Activated T-helper 1 cell treated with anti-CD3 and anti-CD28 coated beads, Interleukin-2, amount 50 U/mL, for 16 hours (primary cell): ENCODE measurements around the gene AKR1C2.
"Not testable (repeated sequence)": the region's sequence is repeated elsewhere in the genome, so short reads cannot be mapped to it uniquely, and the experiment has no call there.

ENCODE experiments used
- DNase-seq, 2 donors: peaks; one replicate each; pipeline ENCODE4 v3.0.0-alpha.2; 2020; ENCODE audit warnings: low read depth in 1 of 2, low spot score in 1 of 2

AKR1C2 gene

DNA sequence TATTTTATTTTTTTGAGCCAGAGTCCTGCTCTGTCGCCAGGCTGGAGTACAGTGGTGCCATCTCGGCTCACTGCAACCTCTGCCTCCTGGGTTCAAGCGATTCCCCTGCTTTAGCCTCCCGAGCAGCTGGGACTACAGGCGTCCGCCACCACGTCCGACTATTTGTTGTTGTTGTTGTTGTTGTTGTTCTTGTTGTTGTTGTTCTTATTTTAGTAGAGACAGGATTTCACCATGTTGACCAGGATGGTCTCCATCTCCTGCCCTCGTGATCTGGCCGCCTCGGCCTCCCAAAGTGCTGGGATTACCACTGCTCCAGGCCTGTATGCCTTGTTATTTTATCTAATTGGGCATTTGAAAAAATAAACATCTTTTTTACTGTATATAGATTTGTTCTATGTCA is 42.1 kb downstream of the AKR1C2 start:
- DNase-seq, result not testable (repeated sequence)

DNA sequence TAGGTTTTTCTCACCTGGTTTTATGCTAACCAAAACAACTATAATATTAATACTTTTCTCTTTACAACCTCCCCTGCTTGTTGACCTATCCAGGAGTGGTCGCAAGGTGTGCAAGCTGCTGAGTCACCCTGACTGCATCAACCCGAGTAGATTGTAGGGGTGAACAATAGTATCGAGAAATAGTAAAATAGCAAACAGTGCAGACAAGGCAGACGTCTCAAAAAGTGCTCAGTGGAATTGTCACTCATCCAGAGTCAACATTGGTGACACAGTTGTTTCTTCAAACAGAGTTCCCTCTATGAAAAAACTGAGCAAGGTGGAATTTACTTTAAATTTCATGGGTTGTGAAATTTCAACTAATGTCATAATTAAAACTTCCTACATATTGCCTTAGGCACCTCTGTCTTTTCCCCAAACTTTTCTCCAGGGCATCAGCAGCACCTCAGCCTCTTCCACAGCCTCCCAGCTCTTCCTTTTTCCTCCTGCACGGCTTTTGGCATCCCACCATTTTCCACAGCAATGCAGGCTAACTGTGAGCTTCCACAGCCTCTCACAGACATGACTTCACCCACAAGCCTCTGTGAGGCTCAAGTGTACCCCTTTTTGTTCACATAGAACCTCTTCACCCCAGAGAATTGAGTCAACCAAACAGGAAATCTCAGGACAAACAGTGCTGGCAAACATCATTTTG is 46.6 kb downstream of the AKR1C2 start:
- not testable (repeated sequence) for DNase-seq

DNA sequence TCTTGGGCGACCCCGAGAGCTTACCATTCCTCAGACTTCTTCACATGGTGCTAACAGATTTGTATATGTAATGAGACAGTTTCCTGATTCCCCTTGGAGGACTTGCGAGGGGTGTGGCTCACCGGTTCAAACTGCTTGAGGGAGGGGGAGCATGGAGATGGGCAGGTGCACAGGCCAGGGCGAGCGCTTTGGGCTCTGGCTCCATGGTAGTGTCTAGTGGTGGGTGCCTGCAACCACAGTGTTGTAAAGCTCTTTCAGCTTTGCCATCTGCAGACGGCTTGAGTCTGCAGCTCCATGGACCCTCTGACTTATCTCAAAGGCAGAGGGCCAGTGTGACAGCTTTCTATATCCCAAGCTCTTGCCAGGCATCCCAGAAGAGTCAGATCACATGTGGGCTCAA is 47.6 kb downstream of the AKR1C2 start:
- not testable (repeated sequence) for DNase-seq

DNA sequence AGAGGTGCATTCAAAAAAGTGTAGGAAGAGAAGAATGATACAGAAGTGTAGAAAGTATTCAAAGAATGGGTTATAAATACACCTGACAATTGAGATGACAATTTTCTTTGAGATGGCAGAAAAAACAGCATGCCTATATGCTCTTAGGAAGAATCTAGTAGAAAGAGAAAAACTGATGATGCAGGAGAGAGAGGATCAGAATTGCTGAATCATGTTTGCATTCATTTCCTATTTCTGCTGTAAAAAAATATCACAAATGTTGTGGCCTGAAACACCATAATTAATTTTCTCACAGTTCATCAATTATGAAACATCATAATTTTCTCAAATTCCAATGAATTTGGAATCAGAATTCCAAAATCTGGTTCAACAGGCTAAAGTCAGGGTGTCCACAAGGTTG is 50.3 kb downstream of the AKR1C2 start:
- no peak for DNase-seq

DNA sequence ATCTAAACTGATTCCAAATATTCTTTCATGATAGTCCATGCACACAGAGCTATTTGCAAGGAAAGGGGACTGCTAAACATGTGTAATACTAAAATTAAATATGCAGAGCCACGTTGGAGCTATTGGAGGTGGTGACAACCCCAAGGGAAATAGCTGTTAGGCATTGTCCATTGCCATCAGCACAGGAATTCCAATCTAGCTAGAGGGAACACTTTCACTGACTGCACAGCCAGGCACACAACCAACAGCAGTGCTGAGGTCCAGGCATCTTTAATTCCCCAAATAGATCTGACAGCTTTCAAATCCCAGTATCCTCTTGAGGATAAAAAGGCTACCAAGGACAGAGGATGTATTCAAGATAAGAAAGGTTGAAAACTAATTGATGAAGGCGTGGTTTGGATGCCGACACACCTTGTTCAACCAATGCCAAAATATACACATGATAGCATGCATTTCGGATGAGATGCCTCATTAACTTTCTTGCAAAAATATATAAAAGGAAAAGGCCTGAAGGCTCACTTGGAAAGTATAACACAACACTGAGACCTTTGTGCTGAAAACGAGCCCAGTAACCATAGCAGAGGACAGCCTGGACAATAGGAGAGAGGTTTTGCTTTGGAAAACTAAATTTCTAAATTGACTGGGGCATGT is 52.0 kb downstream of the AKR1C2 start:
- DNase-seq, result not testable (repeated sequence)

DNA sequence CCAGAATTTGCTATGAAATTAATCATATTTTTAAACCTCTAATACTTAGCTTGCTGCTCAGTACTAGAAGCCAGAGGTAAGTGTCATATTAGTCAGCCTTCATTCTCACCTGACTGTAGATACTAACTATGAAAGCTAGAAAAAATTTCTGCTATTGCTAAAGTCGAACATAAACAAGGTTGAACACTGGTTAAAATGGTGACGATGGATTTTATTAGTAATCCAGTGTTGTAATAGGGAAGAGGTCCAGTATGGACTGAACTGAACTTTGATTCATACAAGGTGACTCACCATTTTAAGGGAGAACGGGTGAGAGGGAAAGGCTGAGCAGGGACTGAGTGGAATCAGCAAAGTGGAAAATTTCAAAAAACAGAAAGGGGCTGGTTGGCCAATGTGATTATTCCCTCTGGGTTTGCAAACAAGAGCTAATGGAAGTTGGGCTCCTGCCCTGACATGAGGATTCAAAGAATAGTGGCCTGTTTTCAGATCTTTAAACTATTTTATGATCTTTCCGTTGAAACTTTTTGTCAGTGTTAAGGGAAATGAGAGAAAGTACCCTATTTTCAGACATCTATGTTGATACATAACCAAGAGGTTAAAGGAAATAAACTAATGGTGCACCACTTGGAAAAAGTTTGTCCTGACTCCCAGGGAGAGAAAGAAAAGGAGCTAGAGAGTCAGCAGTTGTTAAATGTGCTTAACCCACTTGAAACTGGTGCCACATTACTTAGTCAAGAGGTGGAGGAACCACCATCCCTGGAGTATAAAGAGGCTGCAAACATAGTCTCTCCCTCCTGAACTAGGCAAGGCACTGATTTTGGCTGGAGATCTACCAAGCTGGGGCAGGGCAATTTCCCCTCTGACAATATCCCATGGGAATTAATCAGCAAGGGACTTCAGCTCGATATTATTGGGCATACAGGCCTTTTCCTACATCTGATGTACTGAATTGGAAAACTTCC is 55.7 kb downstream of the AKR1C2 start:
- DNase-seq, result no peak

DNA sequence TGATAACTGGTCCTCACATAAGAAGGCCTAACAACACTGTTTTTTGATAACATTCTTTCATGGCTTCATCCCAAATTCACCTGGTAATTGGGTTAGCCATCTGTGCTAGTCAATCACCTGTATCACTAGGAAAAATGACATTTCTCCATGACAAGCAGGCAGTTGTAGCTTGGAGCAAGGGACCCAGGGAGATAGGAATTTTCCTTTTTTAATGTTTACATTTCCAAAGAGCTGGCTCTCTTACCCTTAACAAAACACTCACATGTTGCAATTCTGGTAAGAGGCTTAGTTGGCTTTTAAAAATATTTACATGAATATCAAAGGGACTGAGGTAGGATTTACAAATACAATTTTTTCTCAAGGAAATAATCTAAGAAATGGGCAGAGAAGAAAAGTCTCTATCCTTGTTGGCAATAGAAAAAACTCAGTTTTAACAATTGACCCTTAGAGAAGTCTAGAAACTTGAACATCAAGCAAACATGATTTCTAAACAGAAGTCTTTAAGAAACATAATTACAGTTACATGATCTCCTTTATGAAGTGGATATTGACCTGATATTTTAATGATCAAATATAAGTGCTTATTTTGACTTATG is 56.5 kb downstream of the AKR1C2 start:
- no peak for DNase-seq

DNA sequence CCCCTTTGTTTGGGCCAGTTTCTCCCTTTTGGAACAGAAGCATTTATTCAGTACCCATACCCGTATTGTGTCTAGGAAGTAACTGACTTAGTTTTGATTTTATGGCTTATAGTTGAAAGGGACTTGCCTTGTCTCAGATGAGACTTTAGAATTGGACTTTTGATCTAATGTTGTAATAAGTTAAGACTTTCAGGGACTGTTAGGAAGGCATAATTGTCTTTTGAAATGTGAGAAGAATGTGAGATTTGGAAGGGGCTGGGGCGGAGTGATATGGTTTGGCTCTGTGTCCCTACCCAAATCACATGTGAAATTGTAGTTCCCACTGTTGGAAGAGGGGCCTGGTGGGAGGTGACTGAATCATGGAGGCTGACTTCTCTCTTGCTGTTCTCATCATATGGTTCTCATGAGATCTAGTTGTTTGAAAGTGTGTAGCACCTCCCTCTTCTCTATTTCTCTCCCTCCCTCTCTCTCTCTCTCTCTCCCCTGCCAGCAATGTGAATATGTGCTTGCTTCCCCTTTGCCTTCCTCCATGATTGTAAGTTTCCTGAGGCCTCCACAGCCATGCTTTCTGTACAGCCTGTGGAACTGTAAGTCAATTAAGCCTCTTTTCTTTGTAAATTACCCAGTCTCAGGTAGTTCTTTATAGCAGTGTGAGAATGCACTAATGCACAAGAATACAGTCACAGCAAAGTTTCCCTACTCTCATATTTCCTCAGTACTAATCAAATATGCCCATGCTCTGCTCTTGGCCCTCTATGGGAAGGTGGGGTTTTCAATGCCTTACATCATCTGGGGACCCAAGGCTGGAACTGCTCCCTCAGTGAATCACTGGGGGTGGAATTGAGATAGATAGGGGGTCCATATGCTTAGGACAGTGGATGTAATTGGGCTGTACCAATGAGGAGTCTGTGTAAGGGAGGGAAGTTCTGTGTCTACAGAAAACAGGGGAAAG is 57.6 kb downstream of the AKR1C2 start:
- DNase-seq, result no peak

DNA sequence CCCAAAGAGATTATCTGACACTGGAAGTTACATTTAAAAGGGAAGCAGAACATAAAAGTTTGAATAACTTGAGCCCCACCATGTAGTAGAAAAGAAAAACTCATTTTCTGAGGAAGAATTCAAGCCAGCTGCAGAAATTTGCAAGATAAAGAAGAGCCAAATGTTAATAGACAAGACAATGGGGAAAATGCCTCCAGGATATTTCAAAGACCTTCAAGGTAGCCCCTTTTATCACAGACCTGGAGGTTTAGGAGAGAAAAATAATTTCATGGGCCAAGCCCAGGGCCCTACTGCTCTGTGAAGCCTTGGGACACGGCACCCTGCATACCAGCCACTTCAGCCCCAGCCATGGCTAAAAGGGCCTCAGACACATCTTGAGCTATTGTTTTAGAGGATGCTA is 58.8 kb downstream of the AKR1C2 start:
- no peak for DNase-seq

DNA sequence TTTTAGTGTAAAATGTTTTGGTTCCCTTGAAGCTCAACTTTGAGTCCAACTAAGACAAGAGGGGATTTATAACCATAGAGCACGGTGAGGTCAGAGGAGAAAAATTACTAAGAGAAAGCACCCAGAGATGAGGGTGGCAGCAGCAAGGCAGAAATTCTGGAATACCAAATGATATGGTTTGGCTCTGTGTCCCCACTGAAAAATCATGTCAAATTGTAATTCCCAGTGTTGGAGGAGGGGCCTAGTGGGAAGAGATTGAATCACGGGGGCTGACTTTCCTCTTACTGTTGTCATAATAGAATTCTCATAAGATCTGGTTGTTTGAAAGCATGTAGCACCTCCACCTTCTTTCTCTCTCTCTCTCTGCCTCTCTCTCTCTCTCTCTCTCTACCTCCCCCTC is 59.8 kb downstream of the AKR1C2 start:
- no peak for DNase-seq

DNA sequence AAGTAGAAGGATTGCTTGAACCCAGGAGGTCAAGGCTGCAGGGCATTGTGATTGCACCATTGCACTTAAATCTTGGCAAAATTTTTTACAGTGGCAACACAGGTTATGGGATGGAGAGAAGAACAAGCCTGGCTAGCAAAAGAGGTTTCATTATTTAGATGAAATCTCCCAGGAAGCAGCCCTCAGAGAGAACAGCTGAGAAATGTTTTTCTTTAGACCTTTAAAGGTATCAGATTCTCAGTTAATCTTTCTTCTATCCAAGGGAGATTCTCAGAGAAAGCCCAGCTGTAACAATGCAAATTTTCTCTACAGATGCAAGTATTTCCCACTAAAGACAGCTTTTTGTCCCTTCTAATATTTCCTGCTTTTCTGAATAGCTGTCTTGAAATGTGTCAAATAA is 60.2 kb downstream of the AKR1C2 start:
- not testable (repeated sequence) for DNase-seq

DNA sequence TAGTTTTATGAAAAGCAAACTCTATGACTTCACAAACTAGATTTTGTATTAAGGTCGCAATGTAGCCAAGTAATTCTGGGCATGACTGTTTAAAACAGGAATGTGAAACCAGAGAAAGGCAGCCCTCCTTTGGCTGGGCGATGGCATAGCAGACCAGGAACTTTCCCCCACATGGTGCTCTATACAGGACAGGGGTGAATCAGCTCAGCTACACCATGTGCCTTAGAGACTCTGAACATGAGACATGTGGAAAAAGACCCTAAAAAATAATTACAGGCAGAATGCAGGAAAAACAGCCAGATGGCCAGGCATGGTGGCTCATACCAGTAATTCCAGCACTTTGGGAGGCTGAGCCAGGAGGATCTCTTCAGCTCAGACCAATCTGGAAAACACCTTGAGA is 60.7 kb downstream of the AKR1C2 start:
- DNase-seq, result not testable (repeated sequence)

DNA sequence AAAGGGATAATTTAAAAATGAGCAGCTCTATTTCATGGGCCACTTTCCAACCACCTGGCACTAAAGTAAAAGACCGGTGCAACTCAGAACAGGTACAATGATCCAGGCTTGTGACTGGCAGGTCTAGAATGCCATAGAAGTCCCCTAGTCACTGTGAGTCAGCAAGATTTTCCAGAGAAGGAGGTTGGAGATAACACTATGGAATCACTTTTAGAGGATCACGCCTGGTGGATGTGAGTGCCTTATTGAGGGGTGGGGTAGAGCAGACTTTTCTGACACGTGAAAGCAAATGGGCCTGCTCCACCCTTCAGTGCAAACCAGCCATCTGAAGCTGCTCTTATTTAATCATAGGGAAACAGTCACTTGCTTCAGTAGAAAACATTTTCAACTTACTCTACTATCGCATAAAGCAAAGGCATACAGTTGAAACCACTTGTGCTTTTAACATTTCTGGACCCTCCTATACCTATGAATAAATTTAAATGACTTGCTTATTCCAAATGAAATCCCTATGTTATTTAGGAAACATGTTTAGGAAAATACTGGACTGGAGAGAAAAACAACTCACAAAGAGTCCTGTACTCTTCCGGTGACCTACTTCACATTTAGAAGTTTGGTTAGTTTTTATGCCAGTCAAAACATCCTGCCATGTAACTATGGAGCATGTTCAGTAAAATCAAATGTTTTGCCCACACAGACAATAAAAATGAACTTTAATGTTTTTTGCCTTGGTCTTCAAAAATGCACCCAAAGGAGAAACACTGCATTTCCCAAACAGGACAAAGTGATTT is 61.9 kb downstream of the AKR1C2 start:
- no peak for DNase-seq

DNA sequence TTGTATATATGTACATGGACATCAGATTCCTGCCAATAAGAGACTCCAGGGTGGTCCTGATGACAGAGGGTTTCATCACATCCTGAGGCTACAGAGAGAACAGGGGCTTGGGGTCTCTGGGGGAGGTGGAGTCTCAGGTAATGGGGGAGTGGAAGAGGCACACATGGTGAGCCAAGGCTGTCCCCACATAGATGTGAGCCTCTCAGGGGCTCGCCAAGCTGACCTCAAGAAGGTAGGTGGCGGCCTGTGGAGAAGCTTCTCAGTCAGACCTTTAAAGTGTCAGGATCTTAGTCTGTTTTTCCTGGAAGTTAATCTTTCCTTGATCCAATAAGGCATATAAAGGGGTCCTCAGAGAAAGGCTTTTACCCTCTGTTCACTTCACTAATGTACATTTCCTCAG is 62.7 kb downstream of the AKR1C2 start:
- not testable (repeated sequence) for DNase-seq

DNA sequence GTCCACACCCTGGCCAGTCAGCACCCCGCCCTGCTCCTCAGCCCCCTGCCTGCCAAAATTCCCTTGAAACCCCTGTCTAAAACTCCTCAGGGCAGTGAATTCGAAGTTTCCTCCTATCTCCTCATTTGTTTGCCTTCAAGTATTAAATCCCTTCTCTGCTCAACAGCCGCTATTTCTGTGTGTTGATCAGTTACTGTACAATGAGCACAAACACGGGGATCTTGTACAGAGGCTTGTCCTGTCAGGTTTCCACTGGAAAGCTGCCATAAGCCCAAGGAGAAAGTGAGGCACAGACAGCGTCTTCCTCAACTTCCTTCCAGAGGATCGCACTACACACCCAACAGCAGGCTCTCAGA is 63.6 kb downstream of the AKR1C2 start:
- not testable (repeated sequence) for DNase-seq

DNA sequence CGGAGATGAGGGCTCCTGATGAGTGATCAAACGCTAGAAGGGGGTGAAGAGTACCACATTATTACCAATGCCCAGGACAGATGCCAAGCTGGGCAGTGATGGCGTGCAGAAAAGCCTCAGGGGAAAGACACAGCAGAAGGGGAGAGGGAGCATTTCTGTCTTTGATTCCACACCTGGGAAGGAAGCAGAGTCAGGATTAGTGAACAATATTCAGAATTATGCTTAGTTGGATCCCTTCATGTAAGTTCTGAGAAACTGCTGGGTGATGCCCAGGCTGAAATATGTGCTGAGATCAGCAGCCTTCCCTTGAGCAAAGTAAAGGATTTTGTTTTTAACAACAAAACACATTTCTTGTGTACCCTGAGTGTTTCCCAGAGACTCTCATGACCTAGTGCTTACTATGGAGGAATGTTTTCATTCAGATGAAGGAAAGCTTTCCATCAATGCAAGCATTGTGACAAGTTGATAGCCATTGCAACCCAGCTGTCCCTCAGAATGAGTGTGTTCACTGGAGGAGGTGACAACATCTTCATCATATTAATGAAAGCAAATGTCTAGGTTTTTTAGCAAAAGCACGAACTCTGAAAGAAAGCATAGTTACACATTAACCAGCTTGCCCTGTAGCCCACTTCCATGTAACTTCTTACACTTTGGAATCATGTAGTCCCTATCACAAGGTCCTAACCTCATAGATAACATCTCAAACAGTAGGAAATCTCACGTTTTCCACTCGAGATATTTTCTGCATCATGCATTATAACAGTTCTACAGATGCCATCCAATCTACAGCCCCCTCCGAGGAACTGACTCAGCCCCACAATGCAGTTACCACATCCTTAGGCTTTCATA is 64.2 kb downstream of the AKR1C2 start:
- no peak for DNase-seq
